Measurements from ENCODE around the gene FCSK.
"Not testable (repeated sequence)": the region's sequence is repeated elsewhere in the genome, so short reads cannot be mapped to it uniquely, and the experiment has no call there.

The FCSK gene

GRCh38 chr16:70454222-70455034 lies at the start of gene FCSK:
TSS of gene FCSK (plus strand) at chr16:70454595. CDS start at chr16:70463191, 8,596 bp downstream.
- Histone ChIP-seq H3K4me3 (ENCODE audit: low read depth, low read length) (peak within 1 kb of the TSS; percentile 96), H3K79me2 (peaks cover 5% of the 10 kb centered on the region), H3K4me2 (ENCODE audit: low read length) (peak within 1 kb of the TSS; percentile 95), H3K36me3 (ENCODE audit: control insufficient read depth, insufficient read depth, low read length) (no peaks in the 10 kb centered on the region), H3K9ac (peak within 1 kb of the TSS; percentile 50), H3K27me3 (ENCODE audit: control insufficient read depth, insufficient read depth, low read length) (no peaks in the 10 kb centered on the region), H3K4me1 (no peaks in the 10 kb centered on the region), H3K9me3 (ENCODE audit: control insufficient read depth, low read length) (no peaks in the 10 kb centered on the region), H2AFZ (peak within 1 kb of the TSS; percentile 96), H3K27ac (peak within 1 kb of the TSS; percentile 82)
- TF ChIP-seq CTCF (IDR thresholded peaks at IDR 0.05), result no peak

- H2AFZ ChIP-seq; H3K4me1 ChIP-seq; H3K27ac ChIP-seq; H3K4me3 ChIP-seq (ENCODE audit: low read depth, low read length); H3K36me3 ChIP-seq (ENCODE audit: control insufficient read depth, insufficient read depth, low read length); H3K4me2 ChIP-seq (ENCODE audit: low read length); H3K27me3 ChIP-seq (ENCODE audit: control insufficient read depth, insufficient read depth, low read length); H3K9me3 ChIP-seq (ENCODE audit: control insufficient read depth, low read length); H3K9ac ChIP-seq: not testable (repeated sequence)
- H3K79me2 ChIP-seq, result peaks cover 55% of the 10 kb centered on the region
Observed at GRCh38 chr16:70406104-70406503, 48.3 kb upstream of the FCSK start.

- no peak overlapping the region for H3K4me2 ChIP-seq (ENCODE audit: low read length)
- no peak overlapping the region for H3K9ac ChIP-seq
- no peak overlapping the region for H3K27ac ChIP-seq
- H3K79me2 ChIP-seq, result peaks cover 54% of the 10 kb centered on the region
- H3K9me3 ChIP-seq (ENCODE audit: control insufficient read depth, low read length), result no peaks in the 10 kb centered on the region
- no peak overlapping the region for H2AFZ ChIP-seq
- no peaks in the 10 kb centered on the region for H3K4me1 ChIP-seq
- H3K4me3 ChIP-seq (ENCODE audit: low read depth, low read length), result no peak overlapping the region
- H3K27me3 ChIP-seq (ENCODE audit: control insufficient read depth, insufficient read depth, low read length), result no peaks in the 10 kb centered on the region
- no peaks in the 10 kb centered on the region for H3K36me3 ChIP-seq (ENCODE audit: control insufficient read depth, insufficient read depth, low read length)
- no peak for TF ChIP-seq CTCF (IDR thresholded peaks at IDR 0.05)
Observed at GRCh38 chr16:70407811-70408274, 46.6 kb upstream of the FCSK start.

- Histone ChIP-seq H3K27ac (no peak overlapping the region), H3K4me1 (no peaks in the 10 kb centered on the region), H3K36me3 (ENCODE audit: control insufficient read depth, insufficient read depth, low read length) (no peaks in the 10 kb centered on the region), H3K27me3 (ENCODE audit: control insufficient read depth, insufficient read depth, low read length) (no peaks in the 10 kb centered on the region), H3K4me2 (ENCODE audit: low read length) (no peak overlapping the region), H3K79me2 (peaks cover 43% of the 10 kb centered on the region), H3K9ac (no peak overlapping the region), H3K9me3 (ENCODE audit: control insufficient read depth, low read length) (no peaks in the 10 kb centered on the region), H3K4me3 (ENCODE audit: low read depth, low read length) (no peak overlapping the region), H2AFZ (no peak overlapping the region)
- TF ChIP-seq CTCF (IDR thresholded peaks at IDR 0.05), result no peak
Observed at GRCh38 chr16:70410734-70411133, 43.7 kb upstream of the FCSK start.

- Histone ChIP-seq H3K27me3 (ENCODE audit: control insufficient read depth, insufficient read depth, low read length) (no peaks in the 10 kb centered on the region), H3K4me1 (peaks cover 3% of the 10 kb centered on the region), H3K36me3 (ENCODE audit: control insufficient read depth, insufficient read depth, low read length) (no peaks in the 10 kb centered on the region), H3K79me2 (peaks cover 48% of the 10 kb centered on the region), H2AFZ (no peak overlapping the region), H3K4me2 (ENCODE audit: low read length) (no peak overlapping the region), H3K9me3 (ENCODE audit: control insufficient read depth, low read length) (no peaks in the 10 kb centered on the region), H3K4me3 (ENCODE audit: low read depth, low read length) (no peak overlapping the region), H3K9ac (no peak overlapping the region), H3K27ac (no peak overlapping the region)
- TF ChIP-seq CTCF (IDR thresholded peaks at IDR 0.05), result no peak
Observed at GRCh38 chr16:70412385-70412784, 42.0 kb upstream of the FCSK start.

GRCh38 chr16:70413572-70413971 lies 40.8 kb upstream of the FCSK start:
- not testable (repeated sequence) for H3K27me3 ChIP-seq (ENCODE audit: control insufficient read depth, insufficient read depth, low read length); H3K36me3 ChIP-seq (ENCODE audit: control insufficient read depth, insufficient read depth, low read length); H2AFZ ChIP-seq; H3K4me2 ChIP-seq (ENCODE audit: low read length); H3K4me3 ChIP-seq (ENCODE audit: low read depth, low read length); H3K27ac ChIP-seq; H3K9me3 ChIP-seq (ENCODE audit: control insufficient read depth, low read length); H3K9ac ChIP-seq
- peaks cover 15% of the 10 kb centered on the region for H3K4me1 ChIP-seq
- H3K79me2 ChIP-seq, result peaks cover 47% of the 10 kb centered on the region
